Subcutaneous adipose tissue (tissue), 4 donors: Measurements from ENCODE around the gene PCSK5. TPM values are rescaled to one million over a fixed set of nuclear protein-coding genes. Genes with fewer than 3 reads are reported as not detected.

Experiments
- total RNA-seq, 4 donors: library from RNA; depleted of rRNA; stranded (reverse); fragments of >200 nt; gene quantifications; one replicate each; pipeline ENCODE4 v1.1.0, GENCODE V29; 2016
- TF ChIP-seq, protein P1 (sequence below): fragments of 450-650 bp; IDR thresholded peaks from one replicate; pipeline ENCODE4 v1.5.1; 2016; ENCODE audit warnings: low read depth, mild to moderate bottlenecking, control low read depth, antibody characterized with exemption, moderate library complexity

PCSK5 gene
- total RNA-seq, 4 donors from 2014 or later, result 18.4 to 36.4 (median 20.1) TPM

DNA sequence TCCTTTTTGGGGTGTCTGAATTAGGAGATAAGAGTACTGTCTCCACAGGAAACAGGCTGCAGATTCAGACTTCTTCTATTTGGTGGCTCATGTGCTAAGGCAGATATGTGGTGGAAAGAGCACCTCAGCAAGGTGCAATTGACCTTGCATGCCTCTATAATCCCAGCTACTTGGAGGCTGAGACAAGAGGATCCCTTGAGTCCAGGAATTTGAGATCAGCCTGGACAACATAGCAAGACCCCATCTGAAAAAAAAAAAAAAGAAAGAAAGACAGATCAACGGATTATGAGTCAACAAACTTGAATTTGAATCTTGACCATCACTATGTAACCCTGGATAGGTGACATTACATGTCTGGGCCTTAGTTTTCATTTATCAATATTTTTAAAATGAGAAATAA is 459.4 kb downstream of the PCSK5 start:
- TF ChIP-seq, protein P1, sequence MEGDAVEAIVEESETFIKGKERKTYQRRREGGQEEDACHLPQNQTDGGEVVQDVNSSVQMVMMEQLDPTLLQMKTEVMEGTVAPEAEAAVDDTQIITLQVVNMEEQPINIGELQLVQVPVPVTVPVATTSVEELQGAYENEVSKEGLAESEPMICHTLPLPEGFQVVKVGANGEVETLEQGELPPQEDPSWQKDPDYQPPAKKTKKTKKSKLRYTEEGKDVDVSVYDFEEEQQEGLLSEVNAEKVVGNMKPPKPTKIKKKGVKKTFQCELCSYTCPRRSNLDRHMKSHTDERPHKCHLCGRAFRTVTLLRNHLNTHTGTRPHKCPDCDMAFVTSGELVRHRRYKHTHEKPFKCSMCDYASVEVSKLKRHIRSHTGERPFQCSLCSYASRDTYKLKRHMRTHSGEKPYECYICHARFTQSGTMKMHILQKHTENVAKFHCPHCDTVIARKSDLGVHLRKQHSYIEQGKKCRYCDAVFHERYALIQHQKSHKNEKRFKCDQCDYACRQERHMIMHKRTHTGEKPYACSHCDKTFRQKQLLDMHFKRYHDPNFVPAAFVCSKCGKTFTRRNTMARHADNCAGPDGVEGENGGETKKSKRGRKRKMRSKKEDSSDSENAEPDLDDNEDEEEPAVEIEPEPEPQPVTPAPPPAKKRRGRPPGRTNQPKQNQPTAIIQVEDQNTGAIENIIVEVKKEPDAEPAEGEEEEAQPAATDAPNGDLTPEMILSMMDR, result no peak

DNA sequence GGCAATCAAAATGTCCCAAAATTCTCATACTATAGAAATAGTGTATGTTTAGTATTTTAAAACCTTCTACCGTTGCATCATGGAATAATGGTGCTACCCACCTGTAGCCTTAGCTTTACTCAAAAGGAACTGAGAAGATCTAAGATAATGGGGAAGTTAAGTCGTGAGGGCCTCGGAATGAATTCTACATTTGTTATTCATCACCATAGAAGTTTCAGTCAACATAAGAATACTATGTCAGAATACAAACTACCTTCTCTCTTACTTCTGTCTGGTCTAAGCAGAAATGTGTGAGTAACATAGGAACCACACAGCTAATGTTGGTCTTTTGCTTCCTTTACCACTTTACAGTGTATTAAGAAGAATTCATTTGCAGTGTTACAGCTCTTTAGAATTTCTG is 460.5 kb downstream of the PCSK5 start:
- TF ChIP-seq, protein P1, result no peak

DNA sequence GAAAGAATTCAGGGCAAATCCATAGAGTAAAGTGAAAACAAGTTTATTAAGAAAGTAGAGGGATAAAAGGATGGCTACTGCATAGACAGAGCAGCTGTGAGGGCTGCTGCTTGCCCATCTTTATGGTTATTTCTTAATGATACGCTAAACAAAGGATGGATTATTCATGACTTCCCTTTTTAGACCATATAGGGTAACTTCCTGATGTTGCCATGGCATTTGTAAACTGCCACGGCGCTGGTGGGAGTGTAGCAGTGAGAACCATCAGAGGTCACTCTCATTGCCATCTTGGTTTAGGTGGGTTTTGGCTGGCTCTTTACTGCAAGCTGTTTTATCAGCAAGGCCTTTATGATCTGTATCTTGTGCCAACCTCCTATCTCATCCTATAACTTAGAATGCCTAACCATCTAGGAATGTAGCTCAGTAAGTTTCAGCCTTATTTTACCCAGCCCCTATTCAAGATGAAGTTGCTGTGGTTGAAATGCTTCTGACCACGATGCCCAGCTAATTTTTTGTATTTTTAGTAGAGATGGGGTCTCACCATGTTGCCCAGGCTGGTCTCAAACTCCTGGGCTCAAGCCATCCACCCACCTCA is 461.6 kb downstream of the PCSK5 start:
- TF ChIP-seq, protein P1, result no peak

DNA sequence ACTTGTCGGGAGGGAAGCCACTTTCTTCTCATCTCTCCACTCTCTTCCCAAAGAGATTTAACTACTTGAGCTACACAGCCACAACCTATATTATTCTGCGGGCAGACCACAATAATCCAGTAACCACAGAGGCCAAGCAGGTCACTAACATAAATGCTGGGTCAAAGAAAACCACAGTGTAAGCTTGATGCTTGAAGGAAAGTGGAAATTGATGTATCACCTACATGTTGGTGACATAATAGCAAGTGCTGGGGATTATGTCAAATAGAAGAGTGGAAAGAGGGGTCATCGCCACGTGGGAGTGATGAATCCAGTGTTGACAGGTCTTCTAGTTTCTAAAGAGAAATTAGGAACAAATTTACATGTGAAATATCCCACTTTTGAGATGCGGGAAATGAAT is 462.8 kb downstream of the PCSK5 start:
- TF ChIP-seq, protein P1, result no peak

DNA sequence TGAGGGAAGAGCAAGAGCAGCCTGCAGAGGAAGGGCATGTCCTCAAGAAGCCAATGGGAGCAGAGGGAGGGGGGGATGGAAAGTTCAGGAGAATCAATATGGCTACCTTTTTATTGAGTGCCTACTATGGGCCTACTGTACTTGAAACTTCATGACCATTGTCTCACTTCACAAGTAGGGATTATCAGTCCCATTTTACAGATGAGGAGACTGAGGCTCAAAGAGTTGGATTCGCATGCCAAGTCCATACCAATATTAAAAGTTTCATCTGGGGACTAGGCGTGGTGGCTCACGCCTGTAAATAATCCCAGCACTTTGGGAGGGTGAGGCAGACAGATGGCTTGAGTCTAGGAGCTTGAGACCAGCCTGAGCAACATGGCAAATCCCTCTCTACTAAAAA is 463.7 kb downstream of the PCSK5 start:
- TF ChIP-seq, protein P1, result no peak

DNA sequence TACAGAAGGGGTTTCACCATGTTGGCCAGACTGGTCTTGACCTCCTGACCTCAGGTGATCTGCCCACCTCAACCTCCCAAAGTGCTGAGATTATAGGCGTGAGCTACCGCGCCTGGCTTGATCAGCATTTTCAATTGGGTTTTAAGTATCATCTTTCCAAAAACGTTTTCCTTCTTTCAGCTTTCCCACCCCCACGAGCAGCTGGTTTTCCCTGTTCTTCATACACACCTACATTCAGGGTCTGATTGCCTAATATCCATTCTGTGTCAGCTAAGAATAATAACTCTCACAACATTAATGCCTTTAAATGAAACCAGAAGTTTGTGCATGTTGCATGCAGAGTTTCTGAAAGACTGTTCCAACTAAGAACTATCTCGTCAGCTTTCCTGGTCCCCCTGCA is 465.4 kb downstream of the PCSK5 start:
- TF ChIP-seq, protein P1, result no peak

DNA sequence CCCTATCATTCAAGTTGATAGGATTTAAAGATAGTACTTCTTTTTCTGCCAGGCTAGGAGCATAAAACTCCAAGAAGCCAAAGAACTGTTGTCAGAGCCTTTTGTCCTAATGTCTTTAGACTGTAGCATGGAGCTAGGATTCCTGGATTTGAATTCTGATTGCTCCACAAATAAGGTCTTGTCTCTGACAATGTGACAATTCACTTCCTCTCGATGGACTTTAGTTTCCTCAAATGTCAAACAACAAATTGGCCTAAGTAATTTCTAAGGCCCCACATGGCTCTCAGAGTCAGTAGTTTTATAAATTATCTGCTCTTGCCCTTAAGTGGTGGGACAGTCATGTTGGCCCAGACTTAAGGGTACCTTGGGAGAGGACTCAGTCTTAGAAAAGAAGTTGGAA is 467.1 kb downstream of the PCSK5 start:
- TF ChIP-seq, protein P1, result no peak
